ENCODE data around the gene ARSK. TPM values are rescaled to one million over a fixed set of nuclear protein-coding genes. Genes with fewer than 3 reads are reported as not detected.

Gene ARSK
- total and polyA plus RNA-seq, 2 donors from 2014 or later: 4.5 to 5.9 TPM

DNA sequence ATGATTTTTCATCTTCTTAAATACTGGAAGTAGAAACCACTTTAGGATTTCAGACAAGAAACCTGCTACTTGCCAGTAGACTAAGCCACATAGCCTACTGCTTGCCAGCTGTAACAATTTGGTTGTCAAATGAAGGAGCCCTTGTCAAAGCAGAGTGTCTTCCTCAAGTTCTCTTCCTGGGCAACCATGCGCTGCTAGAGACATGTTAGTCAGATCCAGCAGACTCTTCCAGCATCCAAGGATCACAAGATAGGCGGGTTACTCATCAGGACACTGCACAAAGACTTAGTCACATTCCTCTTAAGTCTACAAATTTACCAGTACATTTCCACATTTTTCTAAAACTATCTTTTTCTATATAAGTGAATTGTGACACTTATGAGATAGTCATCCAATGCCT is 24.5 kb upstream of the ARSK start:
- TF ChIP-seq, protein P1, sequence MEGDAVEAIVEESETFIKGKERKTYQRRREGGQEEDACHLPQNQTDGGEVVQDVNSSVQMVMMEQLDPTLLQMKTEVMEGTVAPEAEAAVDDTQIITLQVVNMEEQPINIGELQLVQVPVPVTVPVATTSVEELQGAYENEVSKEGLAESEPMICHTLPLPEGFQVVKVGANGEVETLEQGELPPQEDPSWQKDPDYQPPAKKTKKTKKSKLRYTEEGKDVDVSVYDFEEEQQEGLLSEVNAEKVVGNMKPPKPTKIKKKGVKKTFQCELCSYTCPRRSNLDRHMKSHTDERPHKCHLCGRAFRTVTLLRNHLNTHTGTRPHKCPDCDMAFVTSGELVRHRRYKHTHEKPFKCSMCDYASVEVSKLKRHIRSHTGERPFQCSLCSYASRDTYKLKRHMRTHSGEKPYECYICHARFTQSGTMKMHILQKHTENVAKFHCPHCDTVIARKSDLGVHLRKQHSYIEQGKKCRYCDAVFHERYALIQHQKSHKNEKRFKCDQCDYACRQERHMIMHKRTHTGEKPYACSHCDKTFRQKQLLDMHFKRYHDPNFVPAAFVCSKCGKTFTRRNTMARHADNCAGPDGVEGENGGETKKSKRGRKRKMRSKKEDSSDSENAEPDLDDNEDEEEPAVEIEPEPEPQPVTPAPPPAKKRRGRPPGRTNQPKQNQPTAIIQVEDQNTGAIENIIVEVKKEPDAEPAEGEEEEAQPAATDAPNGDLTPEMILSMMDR (IDR thresholded peaks at IDR 0.05; ENCODE audit: borderline replicate concordance, extremely low read depth, insufficient read depth): no peak
- Histone ChIP-seq H3K27me3 (ENCODE audit: control insufficient read depth, insufficient read depth, low read length) (no peaks in the 10 kb centered on the region), H3K9ac (ENCODE audit: low read length in 3 of 3) (no peak overlapping the region), H3K4me1 (ENCODE audit: control insufficient read depth in 2 of 3, insufficient read depth in 2 of 3, low read depth in 1 of 3, low read length in 3 of 3) (no peaks in the 10 kb centered on the region), H3K4me3 (ENCODE audit: low read length in 3 of 3) (no peak overlapping the region), H3K27ac (ENCODE audit: low read depth in 2 of 2, low read length in 2 of 2) (no peak overlapping the region), H3K36me3 (ENCODE audit: control insufficient read depth in 2 of 3, insufficient read depth in 3 of 3, low read length in 3 of 3) (peaks cover 5 to 27% (median 12%) of the 10 kb centered on the region in 3 donors), H3K9me3 (ENCODE audit: control insufficient read depth in 2 of 3, insufficient read depth in 1 of 3, low read length in 3 of 3) (no peaks in the 10 kb centered on the region)
- intact Hi-C loops (cut with DNase I): no loop called here
- FAIRE-seq (no peak), DNase-seq (no peak)

DNA sequence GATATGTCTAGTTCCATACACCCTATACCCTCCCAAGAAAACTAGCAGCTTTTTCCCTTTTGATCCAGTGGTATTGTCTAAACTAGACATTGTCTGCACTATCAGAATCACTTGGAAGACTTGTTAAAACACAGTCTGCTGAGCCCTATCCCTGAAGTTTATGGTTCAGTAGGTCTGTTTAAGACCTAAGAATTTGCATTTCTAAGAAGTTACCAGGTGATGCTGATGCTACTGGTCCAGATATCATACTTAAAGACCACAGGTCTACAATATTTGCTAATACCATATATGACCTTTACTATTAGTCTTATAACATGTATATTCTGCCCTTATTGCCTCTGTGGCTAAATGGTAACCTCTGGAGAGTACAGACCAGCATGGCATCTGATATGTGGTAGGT is 23.4 kb upstream of the ARSK start:
- no peak for DNase-seq
- no peak for FAIRE-seq
- Histone ChIP-seq H3K4me1 (ENCODE audit: control insufficient read depth in 2 of 3, insufficient read depth in 2 of 3, low read depth in 1 of 3, low read length in 3 of 3) (no peaks in the 10 kb centered on the region), H3K9ac (ENCODE audit: low read length in 3 of 3) (no peak overlapping the region), H3K4me3 (ENCODE audit: low read length in 3 of 3) (no peak overlapping the region), H3K27me3 (ENCODE audit: control insufficient read depth, insufficient read depth, low read length) (no peaks in the 10 kb centered on the region), H3K9me3 (ENCODE audit: control insufficient read depth in 2 of 3, insufficient read depth in 1 of 3, low read length in 3 of 3) (no peaks in the 10 kb centered on the region), H3K27ac (ENCODE audit: low read depth in 2 of 2, low read length in 2 of 2) (no peak overlapping the region), H3K36me3 (ENCODE audit: control insufficient read depth in 2 of 3, insufficient read depth in 3 of 3, low read length in 3 of 3) (peaks cover 5 to 21% (median 12%) of the 10 kb centered on the region in 3 donors)
- intact Hi-C loops (cut with DNase I): no loop called here
- TF ChIP-seq, protein P1 (IDR thresholded peaks at IDR 0.05; ENCODE audit: borderline replicate concordance, extremely low read depth, insufficient read depth): no peak

DNA sequence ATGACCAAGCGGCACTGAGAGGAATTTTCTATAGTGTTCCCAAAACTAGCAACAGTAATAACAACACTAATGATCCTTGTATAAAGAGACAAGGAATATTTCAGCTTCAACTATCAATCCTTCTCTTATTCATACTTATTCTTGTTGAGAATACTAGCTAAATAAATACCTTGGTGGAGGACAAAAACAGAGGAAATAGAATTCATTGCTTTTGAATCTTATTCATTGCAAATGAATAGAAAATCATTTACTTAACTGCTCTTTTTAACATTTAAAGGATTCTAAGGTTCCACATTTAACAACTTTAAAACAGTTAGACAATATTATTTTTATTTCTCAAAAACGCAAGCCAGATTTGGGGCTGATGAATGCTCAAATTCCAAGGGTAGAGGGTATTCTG is 22.5 kb upstream of the ARSK start:
- TF ChIP-seq, protein P1 (IDR thresholded peaks at IDR 0.05; ENCODE audit: borderline replicate concordance, extremely low read depth, insufficient read depth): no peak
- Histone ChIP-seq H3K27me3 (ENCODE audit: control insufficient read depth, insufficient read depth, low read length) (no peaks in the 10 kb centered on the region), H3K9ac (ENCODE audit: low read length in 3 of 3) (no peak overlapping the region), H3K27ac (ENCODE audit: low read depth in 2 of 2, low read length in 2 of 2) (no peak overlapping the region), H3K36me3 (ENCODE audit: control insufficient read depth in 2 of 3, insufficient read depth in 3 of 3, low read length in 3 of 3) (peaks cover 5 to 16% (median 12%) of the 10 kb centered on the region in 3 donors), H3K4me1 (ENCODE audit: control insufficient read depth in 2 of 3, insufficient read depth in 2 of 3, low read depth in 1 of 3, low read length in 3 of 3) (no peaks in the 10 kb centered on the region), H3K9me3 (ENCODE audit: control insufficient read depth in 2 of 3, insufficient read depth in 1 of 3, low read length in 3 of 3) (no peaks in the 10 kb centered on the region), H3K4me3 (ENCODE audit: low read length in 3 of 3) (no peak overlapping the region)
- FAIRE-seq (no peak), DNase-seq (no peak)
- intact Hi-C loops (cut with DNase I): no loop called here

DNA sequence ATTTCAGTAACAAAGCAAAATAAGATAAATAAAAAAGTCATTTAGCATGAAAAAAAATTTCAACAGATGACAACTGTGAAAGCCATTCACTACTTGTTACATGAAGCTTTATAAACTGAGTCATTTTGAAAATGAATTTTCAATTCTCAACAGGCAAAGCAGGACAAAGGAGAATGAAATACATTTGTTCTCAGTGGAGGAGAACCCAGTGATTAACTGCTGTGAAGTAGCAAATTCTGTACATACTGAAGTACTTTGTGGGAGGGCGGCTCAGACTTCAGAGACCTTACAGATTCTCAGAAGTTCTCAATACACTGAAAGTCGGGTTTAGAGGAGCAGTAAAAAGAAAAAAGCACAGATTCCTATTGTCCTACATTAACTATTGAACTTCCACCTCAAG is 21.8 kb upstream of the ARSK start:
- H3K27ac ChIP-seq (ENCODE audit: low read depth in 2 of 2, low read length in 2 of 2): no peak overlapping the region
- peaks cover 5 to 12% (median 8%) of the 10 kb centered on the region in 3 donors for H3K36me3 ChIP-seq (ENCODE audit: control insufficient read depth in 2 of 3, insufficient read depth in 3 of 3, low read length in 3 of 3)
- no peak for DNase-seq
- TF ChIP-seq, protein P1 (IDR thresholded peaks at IDR 0.05; ENCODE audit: borderline replicate concordance, extremely low read depth, insufficient read depth): no peak
- no peaks in the 10 kb centered on the region for H3K27me3 ChIP-seq (ENCODE audit: control insufficient read depth, insufficient read depth, low read length)
- intact Hi-C loops (cut with DNase I): no loop called here
- H3K4me3 ChIP-seq (ENCODE audit: low read length in 3 of 3): no peak overlapping the region
- H3K4me1 ChIP-seq (ENCODE audit: control insufficient read depth in 2 of 3, insufficient read depth in 2 of 3, low read depth in 1 of 3, low read length in 3 of 3): no peaks in the 10 kb centered on the region
- no peak overlapping the region for H3K9ac ChIP-seq (ENCODE audit: low read length in 3 of 3)
- no peaks in the 10 kb centered on the region for H3K9me3 ChIP-seq (ENCODE audit: control insufficient read depth in 2 of 3, insufficient read depth in 1 of 3, low read length in 3 of 3)
- no peak for FAIRE-seq

All from kidney (tissue), 14 donors.